NCI-H1417 treated with DMSO at 0.1 percent for 48 hours (cell line): Measurements from ENCODE around the gene CES5A.
"Not testable (repeated sequence)": the region's sequence is repeated elsewhere in the genome, so short reads cannot be mapped to it uniquely, and the experiment has no call there.

ENCODE experiments used
- DNase-seq: peaks from one replicate; lab custom pipeline; 2025; lab: John Stamatoyannopoulos, UW

The CES5A gene

DNA sequence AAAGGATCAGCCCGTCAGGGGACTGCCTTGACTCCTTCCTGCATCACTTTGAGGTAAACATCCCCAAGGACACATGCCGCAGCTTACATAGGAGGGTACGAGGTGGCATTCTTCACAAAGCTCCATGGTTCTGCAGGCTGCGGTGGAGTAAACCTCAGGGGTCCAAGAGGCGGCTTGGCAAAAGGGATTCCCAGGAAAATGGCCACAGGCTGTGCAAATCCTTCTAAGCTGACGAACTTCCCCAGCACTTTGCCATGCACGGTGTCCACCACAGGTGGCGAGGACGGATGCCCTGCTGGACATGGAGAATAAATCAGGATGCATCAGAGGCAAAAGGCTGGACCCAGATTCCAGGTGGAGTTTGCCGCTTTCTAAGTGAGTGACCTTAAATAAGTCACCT, 46.5 kb downstream of the CES5A start:
- DNase-seq = no peak

DNA sequence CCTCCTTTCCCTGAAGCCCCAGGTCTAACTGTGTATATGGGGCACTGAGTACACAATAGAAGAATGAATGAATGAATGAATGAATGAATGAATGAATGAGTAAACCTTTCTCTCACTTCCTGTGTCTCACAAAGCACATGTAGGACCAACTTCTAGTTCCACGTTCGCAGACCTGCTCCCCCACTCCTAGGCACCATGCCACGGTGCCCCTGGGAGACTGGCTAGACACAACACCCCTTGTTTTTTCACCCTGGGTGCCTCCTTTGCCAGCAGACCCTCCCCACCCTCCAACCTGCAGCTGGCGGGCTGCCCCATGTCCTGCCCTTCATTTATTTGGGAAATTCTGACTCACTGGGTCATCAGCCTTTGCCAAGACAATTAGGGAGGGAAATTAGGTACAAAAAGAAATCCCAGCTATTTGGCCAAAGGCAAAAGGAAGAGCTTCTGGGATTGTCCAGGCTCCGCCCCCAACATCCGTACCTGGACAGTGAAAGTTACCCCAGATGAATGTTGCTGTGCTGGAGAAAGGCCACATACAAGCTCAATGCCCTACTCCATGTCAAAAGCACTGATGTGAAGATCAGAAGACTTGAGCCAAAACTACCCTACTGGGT, 50.0 kb downstream of the CES5A start:
- DNase-seq = no peak

- DNase-seq = no peak
Measured at GRCh38 chr16:55824473-55825000, 50.6 kb downstream of the CES5A start.

DNA sequence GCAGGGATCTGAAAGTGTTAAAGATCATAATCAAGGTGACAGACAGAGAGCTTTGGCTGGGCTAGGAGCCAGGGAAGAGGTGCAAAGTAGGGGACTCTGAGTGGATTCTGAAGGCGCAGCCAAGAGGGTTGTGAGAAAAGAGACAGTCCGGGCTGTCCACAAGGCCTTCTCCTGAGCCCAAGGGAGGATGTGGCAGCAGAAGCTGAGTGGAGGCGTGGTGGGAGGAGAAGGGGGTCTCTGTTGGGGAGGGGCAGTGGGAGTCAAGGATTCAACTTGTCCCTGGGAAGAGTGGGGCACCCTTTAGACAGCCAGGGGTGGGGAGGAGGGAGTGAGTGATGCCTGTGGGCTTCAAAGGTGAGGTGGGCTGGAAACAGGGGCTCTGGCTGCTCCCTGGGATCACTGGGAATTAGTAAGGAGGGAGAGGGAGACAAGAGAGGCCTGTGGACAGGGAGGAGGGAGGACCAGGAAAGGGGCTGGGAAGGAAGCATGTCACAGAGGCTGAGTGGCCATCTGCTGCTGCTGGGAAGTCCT, 52.8 kb downstream of the CES5A start:
- no peak for DNase-seq

DNA sequence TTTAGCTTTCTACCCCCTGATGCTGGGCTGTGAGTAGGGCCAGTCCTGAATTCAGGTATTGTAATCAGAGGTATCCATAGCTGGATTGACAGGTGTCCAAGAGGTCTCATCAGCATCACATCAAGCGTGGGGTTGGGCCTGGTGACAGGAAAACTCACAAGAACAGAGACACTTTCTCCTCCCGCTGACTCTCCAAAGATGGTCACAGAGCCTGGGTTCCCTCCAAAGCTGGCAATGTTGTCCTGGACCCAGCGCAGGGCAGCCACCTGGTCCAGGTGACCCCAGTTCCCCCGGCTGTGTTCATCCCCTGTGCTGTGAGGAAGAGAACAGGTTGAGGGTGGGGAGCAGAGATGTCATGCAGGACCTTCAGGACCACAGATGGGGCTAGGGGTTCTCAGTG, 54.0 kb downstream of the CES5A start:
- no peak for DNase-seq

DNA sequence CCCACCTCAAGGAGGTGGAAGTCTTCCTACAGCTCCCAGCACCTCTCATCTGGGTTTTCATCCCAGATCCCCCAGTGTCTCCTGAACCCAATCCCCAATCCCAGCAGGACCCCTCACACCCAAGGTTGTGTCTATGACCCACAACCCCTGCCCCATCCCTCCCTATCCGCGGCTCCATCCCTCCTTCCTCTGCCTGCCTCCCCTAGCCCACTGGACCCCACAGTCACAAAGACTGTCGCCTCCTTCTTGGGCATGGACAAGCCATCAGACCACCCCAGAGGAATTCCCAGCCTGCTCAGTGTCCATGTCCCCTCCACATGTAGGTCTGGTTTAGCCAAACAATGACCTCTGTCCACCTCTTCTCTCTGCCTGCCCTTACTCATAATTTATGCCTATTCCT, 54.6 kb downstream of the CES5A start:
- no peak for DNase-seq

GRCh38 chr16:55817236-55817912, 57.8 kb downstream of the CES5A start:
- DNase-seq = no peak

GRCh38 chr16:55816222-55816621, 59.0 kb downstream of the CES5A start:
- DNase-seq = not testable (repeated sequence)

DNA sequence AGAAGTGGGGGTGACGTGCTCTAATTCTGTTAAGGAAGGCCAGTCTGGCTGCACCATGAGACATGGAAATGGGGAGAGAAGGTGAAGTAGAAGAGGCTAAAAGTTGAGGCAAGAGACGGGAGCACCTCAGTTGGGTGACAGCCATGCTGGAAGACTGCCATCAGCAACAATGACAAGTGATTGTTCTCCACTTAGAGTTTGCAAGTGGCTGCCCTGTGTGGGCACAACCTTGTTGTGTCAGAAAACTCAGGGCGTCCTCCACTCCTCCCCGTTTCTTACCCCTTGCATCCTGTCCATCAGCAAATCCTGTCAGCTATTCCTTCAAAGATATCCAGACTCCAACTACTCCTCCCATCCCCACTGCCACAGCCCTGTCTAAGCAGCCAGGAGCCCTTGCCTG, 59.9 kb downstream of the CES5A start:
- DNase-seq = no peak

GRCh38 chr16:55814174-55814573, 61.0 kb downstream of the CES5A start:
- DNase-seq = not testable (repeated sequence)

DNA sequence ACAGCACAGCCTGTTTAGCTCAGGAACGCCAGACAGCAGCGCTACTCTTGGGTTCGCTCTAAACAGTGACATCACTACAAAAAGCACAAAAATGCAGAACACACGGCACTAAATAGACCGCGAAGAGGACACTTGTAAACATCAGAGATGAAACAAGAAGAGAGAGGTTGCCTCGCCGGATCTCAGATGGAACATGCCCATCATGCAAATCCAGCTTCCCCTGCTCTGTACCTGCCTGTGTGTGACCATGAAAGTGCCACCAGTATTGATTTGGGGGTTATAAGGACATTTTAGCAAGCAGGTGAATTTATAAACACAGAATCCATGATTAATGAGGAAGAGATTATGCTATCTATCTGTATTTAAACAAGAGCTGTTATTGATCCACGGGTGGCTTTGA, 61.4 kb downstream of the CES5A start:
- DNase-seq = not testable (repeated sequence)

DNA sequence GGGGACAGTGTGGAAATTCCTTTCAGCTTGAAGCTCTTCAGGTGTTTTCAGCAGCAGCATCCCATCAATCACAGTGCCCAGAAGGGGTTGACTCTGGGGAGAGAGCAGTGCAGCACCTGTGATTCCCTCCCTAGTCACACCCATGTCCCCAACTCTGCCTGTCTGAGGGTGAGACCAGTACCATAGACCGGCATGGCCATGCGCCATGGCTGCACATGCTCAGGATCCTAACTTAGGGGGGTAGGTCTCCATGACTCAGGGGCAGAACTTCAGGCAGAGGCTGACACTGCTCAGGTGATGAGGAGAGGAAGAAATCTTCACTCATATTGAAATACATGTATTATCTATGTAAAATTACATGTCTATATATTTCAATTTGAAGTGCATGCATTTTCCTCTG, 62.2 kb downstream of the CES5A start:
- no peak for DNase-seq

- DNase-seq = no peak
Measured at GRCh38 chr16:55811811-55812210, 63.4 kb downstream of the CES5A start.

GRCh38 chr16:55810451-55810961, 64.7 kb downstream of the CES5A start:
- DNase-seq = no peak

- no peak for DNase-seq
Measured at GRCh38 chr16:55809851-55810250, 65.3 kb downstream of the CES5A start.

DNA sequence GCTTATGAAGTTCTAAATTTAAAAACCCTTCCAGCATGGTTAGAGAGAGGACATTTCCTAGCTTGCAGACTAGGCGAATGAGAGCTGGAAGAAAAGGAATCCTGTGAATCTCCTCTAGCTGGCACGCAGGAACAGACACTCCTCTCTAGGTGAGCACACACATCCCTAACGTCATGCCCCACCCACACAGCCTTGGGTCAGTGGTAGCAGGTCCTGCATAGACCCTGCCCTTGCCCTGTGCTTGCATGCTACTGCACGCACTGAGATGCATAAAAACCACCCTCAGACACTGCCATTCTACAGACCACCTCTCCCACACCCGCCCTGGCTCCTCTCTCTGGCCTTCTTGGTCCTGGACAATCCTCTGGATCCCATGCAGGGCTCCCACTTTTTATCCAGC, 65.8 kb downstream of the CES5A start:
- DNase-seq = no peak

GRCh38 chr16:55808286-55808685, 66.9 kb downstream of the CES5A start:
- DNase-seq = not testable (repeated sequence)

- DNase-seq = not testable (repeated sequence)
Measured at GRCh38 chr16:55805104-55805503, 70.1 kb downstream of the CES5A start.

DNA sequence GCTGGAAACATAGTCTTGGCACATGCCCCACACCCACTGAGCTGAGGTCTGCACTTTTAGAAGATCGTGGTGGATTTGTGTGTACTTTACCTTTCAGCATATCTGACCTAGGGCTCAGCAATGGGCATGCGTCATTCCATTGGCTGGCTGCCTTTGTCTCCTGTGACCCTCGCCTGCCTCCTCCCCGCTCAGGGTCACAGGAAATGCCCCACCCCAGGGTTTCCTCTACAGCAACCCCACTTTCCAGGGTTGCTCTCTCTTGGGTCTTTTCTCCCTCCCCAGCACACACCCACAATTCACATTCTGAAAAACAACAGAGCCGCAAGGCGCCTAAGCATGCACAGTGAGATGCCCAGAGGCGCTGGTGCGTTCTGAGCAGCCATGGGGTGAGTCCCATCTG, 71.5 kb downstream of the CES5A start:
- DNase-seq = not testable (repeated sequence)
